Peyer's patch (tissue), 4 donors: ENCODE results near the gene HLCS. TPM values are rescaled to one million over a fixed set of nuclear protein-coding genes. Genes with fewer than 3 reads are reported as not detected.
A peak's percentile ranks its signal among the peaks of the same experiment; 100 is the strongest.
"Not testable (repeated sequence)": the region's sequence is repeated elsewhere in the genome, so short reads cannot be mapped to it uniquely, and the experiment has no call there.

ENCODE experiments used
- DNase-seq, 3 donors: peaks; one replicate each; pipeline ENCODE4 v3.0.0-alpha.2; 2017 to 2019
- H3K27ac ChIP-seq, 4 donors: fragments of 200-600 bp; sonication (generic); one replicate each; pipeline ENCODE4 v1.5.1; 2016 to 2019
- H3K27me3 ChIP-seq, 2 donors: fragments of 200-600 bp; sonication (generic); one replicate each; pipeline ENCODE4 v1.5.1; 2019
- H3K36me3 ChIP-seq, 3 donors: fragments of 200-600 bp; sonication (generic); one replicate each; pipeline ENCODE4 v1.5.1; 2016 to 2019
- H3K4me1 ChIP-seq, 4 donors: fragments of 200-600 bp; sonication (generic); one replicate each; pipeline ENCODE4 v1.5.1; 2016 to 2019
- H3K4me3 ChIP-seq, 4 donors: fragments of 200-600 bp; sonication (generic); 1 replicate in 3 of 4; 2 replicates in 1 of 4; pipeline ENCODE4 v1.5.1; 2016 to 2019; ENCODE audit warnings: mild to moderate bottlenecking in 1 of 4
- H3K9me3 ChIP-seq, 4 donors: fragments of 200-600 bp; sonication (generic); one replicate each; pipeline ENCODE4 v1.5.1; 2016 to 2019; ENCODE audit warnings: mild to moderate bottlenecking in 1 of 4
- POLR2A ChIP-seq, 2 donors: fragments of 450-650 bp; IDR thresholded peaks; one replicate each; pipeline ENCODE4 v1.5.1; 2017; ENCODE audit warnings: antibody characterized with exemption in 2 of 2, mild to moderate bottlenecking in 2 of 2, moderate library complexity in 2 of 2
- total RNA-seq, 4 donors: library from RNA; depleted of rRNA; stranded (reverse); fragments of >200 nt; gene quantifications; one replicate each; pipeline ENCODE4 v1.1.0, GENCODE V29; 2016
- TF ChIP-seq, protein P1 (sequence below), 6 experiments: fragments of 450-650 bp in 4 of 6; fragments of 200-600 bp in 2 of 6; sonication (generic) in 1 of 6; IDR thresholded peaks; one replicate each; pipeline ENCODE4 v1.5.1; 2017 to 2019; ENCODE audit warnings: antibody characterized with exemption in 6 of 6, mild to moderate bottlenecking in 3 of 6, moderate library complexity in 1 of 6

The HLCS gene
- total RNA-seq, 4 donors from 2014 or later: 14.9 to 27.9 (median 24.3) TPM

DNA sequence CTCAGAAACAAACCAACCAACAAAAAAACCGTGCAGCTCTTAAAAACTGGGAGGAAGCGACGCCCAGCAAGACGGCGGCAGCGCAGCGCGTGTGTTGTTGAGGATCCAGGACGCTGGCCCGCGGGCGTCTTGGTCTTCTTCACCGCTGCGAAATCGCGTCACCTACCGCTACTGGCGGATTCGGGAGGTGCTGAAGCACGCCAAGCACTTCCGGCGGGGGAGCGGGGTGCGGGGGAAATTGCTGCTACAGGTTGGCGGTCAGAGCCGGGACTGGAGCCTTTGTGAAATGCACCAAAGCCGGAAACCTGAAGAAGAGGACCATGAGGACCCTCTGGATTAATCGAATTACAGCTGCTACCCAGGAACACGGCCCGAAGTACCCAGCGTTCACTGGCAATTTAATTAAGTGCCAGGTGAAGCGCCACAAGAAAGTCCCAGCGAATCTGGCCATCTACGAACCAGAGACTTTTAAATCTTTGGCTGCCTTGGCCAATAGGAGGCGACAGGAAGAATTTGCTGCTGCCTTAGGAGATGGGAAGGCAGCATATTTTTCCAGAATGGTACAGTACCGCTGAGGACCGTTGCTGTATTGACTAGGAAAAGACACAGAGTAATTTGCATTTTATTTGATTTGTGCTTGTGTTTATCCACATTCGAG, 28.2 kb upstream of the HLCS start:
- Histone ChIP-seq H3K27ac (no peak overlapping the region), H3K4me1 (peaks cover 0 to 5% (median 2%) of the 10 kb centered on the region in 4 donors), H3K36me3 (no peaks in the 10 kb centered on the region), H3K9me3 (no peaks in the 10 kb centered on the region), H3K4me3 (no peak overlapping the region), H3K27me3 (no peaks in the 10 kb centered on the region)
- TF ChIP-seq, protein P1, sequence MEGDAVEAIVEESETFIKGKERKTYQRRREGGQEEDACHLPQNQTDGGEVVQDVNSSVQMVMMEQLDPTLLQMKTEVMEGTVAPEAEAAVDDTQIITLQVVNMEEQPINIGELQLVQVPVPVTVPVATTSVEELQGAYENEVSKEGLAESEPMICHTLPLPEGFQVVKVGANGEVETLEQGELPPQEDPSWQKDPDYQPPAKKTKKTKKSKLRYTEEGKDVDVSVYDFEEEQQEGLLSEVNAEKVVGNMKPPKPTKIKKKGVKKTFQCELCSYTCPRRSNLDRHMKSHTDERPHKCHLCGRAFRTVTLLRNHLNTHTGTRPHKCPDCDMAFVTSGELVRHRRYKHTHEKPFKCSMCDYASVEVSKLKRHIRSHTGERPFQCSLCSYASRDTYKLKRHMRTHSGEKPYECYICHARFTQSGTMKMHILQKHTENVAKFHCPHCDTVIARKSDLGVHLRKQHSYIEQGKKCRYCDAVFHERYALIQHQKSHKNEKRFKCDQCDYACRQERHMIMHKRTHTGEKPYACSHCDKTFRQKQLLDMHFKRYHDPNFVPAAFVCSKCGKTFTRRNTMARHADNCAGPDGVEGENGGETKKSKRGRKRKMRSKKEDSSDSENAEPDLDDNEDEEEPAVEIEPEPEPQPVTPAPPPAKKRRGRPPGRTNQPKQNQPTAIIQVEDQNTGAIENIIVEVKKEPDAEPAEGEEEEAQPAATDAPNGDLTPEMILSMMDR (IDR thresholded peaks at IDR 0.05): no peak
- no peak for TF ChIP-seq POLR2A (IDR thresholded peaks at IDR 0.05)
- DNase-seq: no peak

- no peak for DNase-seq
- TF ChIP-seq POLR2A (IDR thresholded peaks at IDR 0.05): no peak
- TF ChIP-seq, protein P1 (IDR thresholded peaks at IDR 0.05): no peak
- Histone ChIP-seq H3K9me3 (no peaks in the 10 kb centered on the region), H3K4me3 (no peak overlapping the region), H3K4me1 (peaks cover 0 to 5% (median 2%) of the 10 kb centered on the region in 4 donors), H3K27me3 (no peaks in the 10 kb centered on the region), H3K27ac (no peak overlapping the region), H3K36me3 (no peaks in the 10 kb centered on the region)
Measured at GRCh38 chr21:36992671-36993070, 26.2 kb upstream of the HLCS start.

DNA sequence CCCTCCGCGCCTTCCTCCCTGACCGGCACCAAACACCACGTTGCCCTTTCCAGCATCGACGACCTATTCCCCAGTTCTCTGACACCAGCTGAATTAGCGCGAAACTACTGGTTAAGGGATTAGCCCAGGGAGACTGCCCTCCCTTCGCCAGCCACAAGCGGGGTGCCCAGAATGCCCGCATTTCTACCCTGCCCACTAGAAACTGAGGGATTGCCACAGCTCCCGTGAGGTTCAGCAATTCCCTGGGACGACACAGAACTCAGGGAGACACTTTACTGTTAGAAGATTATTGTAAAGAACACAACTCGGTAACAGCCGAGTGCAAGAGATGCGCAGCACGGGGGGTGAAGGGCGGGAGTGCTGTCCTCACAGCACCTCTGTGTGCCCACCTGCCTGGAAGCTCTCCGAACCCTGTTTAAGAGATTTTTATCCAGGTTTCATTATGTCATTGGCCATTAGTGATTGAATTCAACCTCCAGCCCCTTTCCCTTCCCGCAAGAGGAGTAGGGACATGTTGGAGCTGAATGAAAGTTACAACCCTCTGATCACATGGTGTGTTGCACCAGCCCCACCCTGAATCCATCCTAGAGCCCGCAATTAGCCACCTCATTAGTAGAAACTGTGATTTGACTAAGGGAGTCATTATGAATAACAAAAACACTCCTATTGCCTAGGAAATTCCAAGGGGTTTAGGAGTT, 24.2 kb upstream of the HLCS start:
- H3K4me1 ChIP-seq: peaks cover 0 to 5% (median 2%) of the 10 kb centered on the region in 4 donors
- peak overlapping the region; percentile 53 to 86 (median 72) for H3K4me3 ChIP-seq
- TF ChIP-seq POLR2A (IDR thresholded peaks at IDR 0.05): no peak
- TF ChIP-seq, protein P1 (IDR thresholded peaks at IDR 0.05): no peak
- no peaks in the 10 kb centered on the region for H3K36me3 ChIP-seq
- DNase-seq: no peak
- H3K27ac ChIP-seq: peak overlapping the region; percentile 71 to 96 (median 86)
- H3K9me3 ChIP-seq: no peaks in the 10 kb centered on the region
- H3K27me3 ChIP-seq: no peaks in the 10 kb centered on the region

DNA sequence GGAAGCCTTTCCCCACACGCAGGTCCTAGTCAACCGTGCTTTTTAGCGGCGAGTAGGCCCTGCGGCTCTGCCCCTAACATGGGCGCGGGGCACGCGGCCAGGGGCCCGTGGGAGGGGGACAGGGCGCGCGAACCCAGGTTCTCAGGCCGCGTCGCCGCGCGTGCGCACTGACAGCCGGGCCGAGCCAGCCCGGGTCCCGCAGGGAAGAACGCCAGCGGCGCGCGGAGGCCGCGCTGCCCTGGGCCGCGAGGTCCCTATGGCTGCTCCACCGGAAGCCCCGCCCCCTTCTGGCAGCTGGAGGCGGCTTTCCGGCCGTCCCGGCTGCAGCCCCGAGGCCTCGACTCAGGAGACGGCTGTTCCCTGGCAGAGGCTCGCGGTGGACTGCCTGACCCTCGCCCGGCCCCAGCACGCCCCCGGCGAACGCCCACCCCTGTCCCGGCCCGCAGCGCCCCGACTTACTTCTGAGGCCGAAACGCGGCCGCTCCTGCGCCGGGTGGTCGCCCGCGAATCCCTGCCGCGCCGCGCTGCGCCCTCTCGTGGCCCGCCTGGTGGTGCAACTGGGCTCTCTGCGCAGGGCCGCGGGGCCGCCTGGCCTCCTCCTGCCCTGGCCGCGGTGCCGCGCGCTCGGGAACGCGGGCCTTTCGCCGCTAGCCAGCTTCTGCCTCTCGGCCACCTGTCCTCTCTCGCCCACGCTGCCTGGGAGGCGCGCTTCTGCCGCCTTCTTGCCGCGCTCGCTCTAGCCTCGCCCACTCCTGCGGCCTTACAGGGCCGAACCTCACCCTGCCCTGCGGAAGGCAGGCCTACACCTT, 23.4 kb upstream of the HLCS start:
- TF ChIP-seq, protein P1 (IDR thresholded peaks at IDR 0.05): peak; percentile 81 to 96 (median 90)
- peak; percentile 27 to 33 for TF ChIP-seq POLR2A (IDR thresholded peaks at IDR 0.05)
- H3K27me3 ChIP-seq: no peaks in the 10 kb centered on the region
- H3K4me3 ChIP-seq: peak overlapping the region; percentile 53 to 86 (median 72)
- no peaks in the 10 kb centered on the region for H3K9me3 ChIP-seq
- peaks cover 0 to 5% (median 2%) of the 10 kb centered on the region in 4 donors for H3K4me1 ChIP-seq
- H3K36me3 ChIP-seq: no peaks in the 10 kb centered on the region
- H3K27ac ChIP-seq: peak overlapping the region; percentile 71 to 96 (median 86)
- peak; percentile 89 to 97 (median 96) for DNase-seq

GRCh38 chr21:36989199-36989698, 22.8 kb upstream of the HLCS start:
- not testable (repeated sequence) for H3K9me3 ChIP-seq, H3K4me1 ChIP-seq, DNase-seq, H3K27me3 ChIP-seq, H3K36me3 ChIP-seq
- H3K4me3 ChIP-seq: peak overlapping the region; percentile 53 to 86 (median 72)
- H3K27ac ChIP-seq: peak overlapping the region; percentile 71 to 96 (median 86)
